CD14-positive monocyte (primary cell): ENCODE results near the gene TRUB2. TPM values are rescaled to one million over a fixed set of nuclear protein-coding genes. Genes with fewer than 3 reads are reported as not detected.

ENCODE experiments used
- DNase-seq, 3 donors: peaks; one replicate each; pipeline ENCODE4 v3.0.0-alpha.2; 2011 to 2022
- H2AFZ ChIP-seq: 2 replicates; pipeline ENCODE4 v1.6.0; 2012; ENCODE audit warnings: mild to moderate bottlenecking, low read depth, low read length, inconsistent platforms; ENCODE audit not compliant: insufficient read depth, poor library complexity, severe bottlenecking
- H3K27ac ChIP-seq, 2 donors: 1 replicate in 1 of 2; 2 replicates in 1 of 2; pipeline ENCODE4 v1.5.1; 2012 to 2013; ENCODE audit warnings: low read length in 2 of 2, control low read depth in 1 of 2, inconsistent platforms in 1 of 2, low read depth in 1 of 2, mild to moderate bottlenecking in 1 of 2
- H3K27me3 ChIP-seq, 2 donors: one replicate each; pipeline versions ENCODE4 v1.6.0 to v1.6.1; 2011 to 2013; ENCODE audit warnings: low read length in 2 of 2; ENCODE audit not compliant: control insufficient read depth in 2 of 2, insufficient read depth in 2 of 2
- H3K36me3 ChIP-seq, 2 donors: replicated peaks in 1 of 2; 1 replicate in 1 of 2; 2 replicates in 1 of 2; pipeline versions ENCODE4 v1.5.1 to v1.6.1; 2012 to 2013; ENCODE audit warnings: low read length in 2 of 2, control low read depth in 1 of 2, inconsistent platforms in 1 of 2, mild to moderate bottlenecking in 1 of 2; ENCODE audit not compliant: insufficient read depth in 2 of 2, control insufficient read depth in 1 of 2
- H3K4me1 ChIP-seq, 2 donors: 1 replicate in 1 of 2; 2 replicates in 1 of 2; pipeline versions ENCODE4 v1.5.1 to v1.6.1; 2012 to 2013; ENCODE audit warnings: low read length in 2 of 2, control low read depth in 1 of 2, inconsistent platforms in 1 of 2, mild to moderate bottlenecking in 1 of 2, moderate library complexity in 1 of 2; ENCODE audit not compliant: insufficient read depth in 2 of 2, control insufficient read depth in 1 of 2
- H3K4me2 ChIP-seq: replicated peaks from 2 replicates; pipeline ENCODE3; 2012; ENCODE audit warnings: low read length, moderate library complexity, mild to moderate bottlenecking; ENCODE audit not compliant: poor library complexity, severe bottlenecking; ENCODE audit errors: extremely low read depth
- H3K4me3 ChIP-seq, 3 experiments: fragments of 200-600 bp in 1 of 3; sonication (generic) in 1 of 3; replicated peaks in 1 of 3; 1 replicate in 2 of 3; 2 replicates in 1 of 3; pipeline ENCODE4 v1.5.1; 2011 to 2013; ENCODE audit warnings: low read length in 3 of 3, mild to moderate bottlenecking in 3 of 3, control low read depth in 2 of 3, low read depth in 2 of 3, inconsistent platforms in 1 of 3, moderate library complexity in 1 of 3
- H3K79me2 ChIP-seq: 2 replicates; pipeline ENCODE4 v1.6.0; 2012; ENCODE audit warnings: mild to moderate bottlenecking, control low read depth, inconsistent platforms, low read length, moderate library complexity; ENCODE audit not compliant: insufficient read depth
- H3K9ac ChIP-seq: 2 replicates; pipeline ENCODE4 v1.6.0; 2017; ENCODE audit warnings: low read length, mild to moderate bottlenecking; ENCODE audit not compliant: insufficient read depth, poor library complexity, severe bottlenecking
- H3K9me3 ChIP-seq, 2 donors: replicated peaks in 1 of 2; 1 replicate in 1 of 2; 2 replicates in 1 of 2; pipeline versions ENCODE4 v1.5.1 to v1.6.1; 2012 to 2013; ENCODE audit warnings: low read length in 2 of 2, control low read depth in 1 of 2; ENCODE audit not compliant: control insufficient read depth in 1 of 2, insufficient read depth in 1 of 2
- H4K20me1 ChIP-seq: 2 replicates; pipeline ENCODE4 v1.6.0; 2012; ENCODE audit warnings: mild to moderate bottlenecking, low read length, control low read depth, moderate library complexity; ENCODE audit not compliant: insufficient read depth
- H3K27ac Mint-ChIP-seq, 7 donors: one replicate each; pipeline ENCODE4 v1.8.0; 2020; ENCODE audit warnings: mild to moderate bottlenecking in 7 of 7, mixed read lengths in 7 of 7, moderate library complexity in 6 of 7, inconsistent platforms in 2 of 7
- H3K27me3 Mint-ChIP-seq, 3 donors: one replicate each; pipeline ENCODE4 v1.8.0; 2021 to 2022; ENCODE audit warnings: low read depth in 3 of 3, mild to moderate bottlenecking in 3 of 3, mixed read lengths in 3 of 3, moderate library complexity in 3 of 3, inconsistent platforms in 1 of 3
- H3K36me3 Mint-ChIP-seq, 2 donors: one replicate each; pipeline ENCODE4 v1.8.0; 2020; ENCODE audit warnings: mixed read lengths in 2 of 2, inconsistent platforms in 1 of 2, mild to moderate bottlenecking in 1 of 2
- H3K4me1 Mint-ChIP-seq: one replicate; pipeline ENCODE4 v1.8.0; 2020; ENCODE audit warnings: mild to moderate bottlenecking, mixed read lengths
- H3K4me3 Mint-ChIP-seq, 2 donors: one replicate each; pipeline ENCODE4 v1.8.0; 2020; ENCODE audit warnings: mild to moderate bottlenecking in 2 of 2, mixed read lengths in 2 of 2, moderate library complexity in 1 of 2
- H3K9me3 Mint-ChIP-seq, 7 donors: one replicate each; pipeline ENCODE4 v1.8.0; 2020 to 2022; ENCODE audit warnings: mixed read lengths in 7 of 7, mild to moderate bottlenecking in 6 of 7, moderate library complexity in 6 of 7, inconsistent platforms in 2 of 7
- WGBS: methylation state at CpG from one replicate; pipeline ENCODE4 v1.1.5; 2013; ENCODE audit warnings: missing lambda C conversion rate; ENCODE audit not compliant: insufficient coverage; 5-methylcytosine and 5-hydroxymethylcytosine counted together
- intact Hi-C, 2 donors: fragments of 100-400 bp; cut with micrococcal nuclease; formaldehyde crosslinking; loops; one replicate each; pipeline versions ENCODE4 v1.15.0 to v1.15.1; 2023
- polyA plus RNA-seq, 3 donors: library from polyadenylated mRNA; depleted of rRNA in 1 of 3; unstranded in 2 of 3; stranded (reverse) in 1 of 3; fragments of 300-500 nt in 2 of 3; fragments of >200 nt in 1 of 3; fragmentation: Illumina TruSeq in 2 of 3; gene quantifications; 1 replicate in 2 of 3; 2 replicates in 1 of 3; pipeline ENCODE4 v1.2.3, GENCODE V29; 2012 to 2021
- TF ChIP-seq, protein P1 (sequence below): fragments of 200-600 bp; IDR thresholded peaks from one replicate; pipeline ENCODE4 v1.8.0; 2022; ENCODE audit warnings: antibody characterized with exemption, mild to moderate bottlenecking

TRUB2 gene
- polyA plus RNA-seq, 3 donors: 5.9 to 17.0 (median 13.5) TPM

DNA sequence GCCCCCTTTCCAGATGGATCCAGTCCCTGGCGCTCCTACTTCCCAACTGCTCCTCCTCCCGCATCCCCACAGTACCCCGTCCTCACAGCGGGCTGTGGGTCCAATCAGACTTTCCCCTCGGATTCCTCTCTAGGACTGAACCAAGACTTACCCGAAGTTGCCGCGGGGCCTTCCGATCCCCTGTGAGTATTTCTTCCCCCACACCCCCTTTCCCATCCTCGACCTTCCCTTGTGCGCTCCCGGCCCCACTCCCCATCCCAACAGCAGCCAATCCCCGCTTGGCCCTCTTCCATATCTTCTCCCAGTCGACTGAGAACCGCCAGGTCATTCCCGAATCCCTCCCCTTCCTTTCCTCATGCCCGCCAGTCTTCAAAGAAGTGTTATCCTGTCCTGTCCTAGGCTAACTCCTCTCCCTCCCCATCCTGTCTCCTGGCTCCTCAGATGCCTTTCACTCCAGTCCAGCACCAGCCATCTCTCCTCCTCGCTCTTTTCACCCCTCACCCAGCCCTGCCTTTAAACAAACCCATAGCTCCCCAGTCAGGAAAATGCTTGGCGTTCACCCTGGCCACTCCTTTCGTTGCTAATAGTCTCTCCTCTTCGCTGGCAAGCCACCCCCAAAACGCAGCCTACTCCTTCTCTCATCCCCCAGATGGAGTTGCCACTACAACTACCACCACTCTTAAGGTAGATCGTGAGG, 45.5 kb downstream of the TRUB2 start:
- intact Hi-C loops: loop anchor here (5.0 kb wide), 2 partner anchors 46 to 96 kb away; partner anchors contain the start of genes COQ4 (in 2 of the 2), TRUB2 (in 2 of the 2) and URM1 (in 1 of the 2)

GRCh38 chr9:128276008-128276573, 46.2 kb downstream of the TRUB2 start, which contains the start of gene SWI5:
Gene SWI5 (plus strand): TSS chr9:128276276.
- DNase-seq: peak; percentile 99 to 100 (median 100)
- H3K4me3 Mint-ChIP-seq: peak within 1 kb of the TSS; percentile 94 to 97
- Histone ChIP-seq H3K4me2 (peak within 1 kb of the TSS; percentile 82), H3K4me3 (peak within 1 kb of the TSS; percentile 61 to 90 (median 88)), H3K36me3 (peaks cover 14 to 28% of the 10 kb centered on the region in 2 donors), H3K27me3 (no peaks in the 10 kb centered on the region), H3K79me2 (peaks cover 20% of the 10 kb centered on the region), H2AFZ (peak within 1 kb of the TSS; percentile 93), H4K20me1 (no peaks in the 10 kb centered on the region), H3K9ac (peak within 1 kb of the TSS; percentile 91), H3K4me1 (peaks cover 24 to 28% of the 10 kb centered on the region in 2 donors), H3K27ac (peak within 1 kb of the TSS; percentile 47 to 91), H3K9me3 (no peaks in the 10 kb centered on the region)
- H3K36me3 Mint-ChIP-seq: peaks cover 25 to 30% of the 10 kb centered on the region in 2 donors
- peaks cover 0 to 6% (median 0%) of the 10 kb centered on the region in 3 donors for H3K27me3 Mint-ChIP-seq
- intact Hi-C loops: loop anchor here (5.0 kb wide), 2 partner anchors 46 to 96 kb away; partner anchors contain the start of genes COQ4 (in 2 of the 2), TRUB2 (in 2 of the 2) and URM1 (in 1 of the 2)
- WGBS: 0% methylated on average over 38 of the region's 38 CpGs
- H3K9me3 Mint-ChIP-seq: no peaks in the 10 kb centered on the region
- H3K27ac Mint-ChIP-seq: peak within 1 kb of the TSS; percentile 91 to 98 (median 94)
- peaks cover 34% of the 10 kb centered on the region for H3K4me1 Mint-ChIP-seq
- TF ChIP-seq, protein P1, sequence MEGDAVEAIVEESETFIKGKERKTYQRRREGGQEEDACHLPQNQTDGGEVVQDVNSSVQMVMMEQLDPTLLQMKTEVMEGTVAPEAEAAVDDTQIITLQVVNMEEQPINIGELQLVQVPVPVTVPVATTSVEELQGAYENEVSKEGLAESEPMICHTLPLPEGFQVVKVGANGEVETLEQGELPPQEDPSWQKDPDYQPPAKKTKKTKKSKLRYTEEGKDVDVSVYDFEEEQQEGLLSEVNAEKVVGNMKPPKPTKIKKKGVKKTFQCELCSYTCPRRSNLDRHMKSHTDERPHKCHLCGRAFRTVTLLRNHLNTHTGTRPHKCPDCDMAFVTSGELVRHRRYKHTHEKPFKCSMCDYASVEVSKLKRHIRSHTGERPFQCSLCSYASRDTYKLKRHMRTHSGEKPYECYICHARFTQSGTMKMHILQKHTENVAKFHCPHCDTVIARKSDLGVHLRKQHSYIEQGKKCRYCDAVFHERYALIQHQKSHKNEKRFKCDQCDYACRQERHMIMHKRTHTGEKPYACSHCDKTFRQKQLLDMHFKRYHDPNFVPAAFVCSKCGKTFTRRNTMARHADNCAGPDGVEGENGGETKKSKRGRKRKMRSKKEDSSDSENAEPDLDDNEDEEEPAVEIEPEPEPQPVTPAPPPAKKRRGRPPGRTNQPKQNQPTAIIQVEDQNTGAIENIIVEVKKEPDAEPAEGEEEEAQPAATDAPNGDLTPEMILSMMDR: no peak

More for the DNA sequence above, 45.5 kb downstream of the TRUB2 start:
- Histone ChIP-seq H3K27ac (peak overlapping the region in 1 of 2 donors; percentile 91), H3K9me3 (no peaks in the 10 kb centered on the region), H3K4me2 (peak overlapping the region; percentile 82), H2AFZ (peak overlapping the region; percentile 93), H3K4me1 (peaks cover 24 to 28% of the 10 kb centered on the region in 2 donors), H3K9ac (peak overlapping the region; percentile 82), H3K36me3 (peaks cover 7 to 21% of the 10 kb centered on the region in 2 donors), H3K4me3 (peak overlapping the region; percentile 55 to 90 (median 88)), H3K79me2 (peaks cover 20% of the 10 kb centered on the region), H3K27me3 (no peaks in the 10 kb centered on the region), H4K20me1 (no peaks in the 10 kb centered on the region)
- peaks cover 21 to 24% of the 10 kb centered on the region in 2 donors for H3K36me3 Mint-ChIP-seq
- TF ChIP-seq, protein P1: no peak
- H3K9me3 Mint-ChIP-seq: no peaks in the 10 kb centered on the region
- WGBS: 22% methylated on average over 22 of the region's 23 CpGs
- peaks cover 34% of the 10 kb centered on the region for H3K4me1 Mint-ChIP-seq
- peak in 1 of 3 donors; percentile 19 for DNase-seq
- H3K27ac Mint-ChIP-seq: peak overlapping the region; percentile 91 to 98 (median 94)
- peaks cover 0 to 6% (median 0%) of the 10 kb centered on the region in 3 donors for H3K27me3 Mint-ChIP-seq
- H3K4me3 Mint-ChIP-seq: peak overlapping the region; percentile 94 to 97
